Adrenal gland (tissue), 5 donors: ENCODE data around the gene LUC7L3.

Experiments
- CTCF ChIP-seq, 6 experiments: fragments of 450-650 bp in 4 of 6; fragments of 200-600 bp in 2 of 6; sonication (generic) in 1 of 6; IDR thresholded peaks; 1 replicate in 5 of 6; 2 replicates in 1 of 6; pipeline versions ENCODE4 v1.5.1 to v1.8.0; 2016 to 2021; ENCODE audit warnings: antibody characterized with exemption in 6 of 6, mild to moderate bottlenecking in 2 of 6, moderate library complexity in 1 of 6
- POLR2A ChIP-seq, 2 donors: fragments of 450-650 bp; IDR thresholded peaks; one replicate each; pipeline ENCODE4 v1.6.1; 2017; ENCODE audit warnings: antibody characterized with exemption in 2 of 2, mild to moderate bottlenecking in 2 of 2, moderate library complexity in 1 of 2
- donor health status: DM: no; HTN: no; CAD: no.

- TF ChIP-seq CTCF (IDR thresholded peaks at IDR 0.05) (no peak), POLR2A (IDR thresholded peaks at IDR 0.05) (no peak)
Measured at GRCh38 chr17:50771991-50772785, 52.8 kb downstream of the LUC7L3 start.
